22Rv1 (cell line): Measurements from ENCODE around the gene NFATC2.
"Not testable (repeated sequence)": the region's sequence is repeated elsewhere in the genome, so short reads cannot be mapped to it uniquely, and the experiment has no call there.

ENCODE experiments used
- H3K27ac ChIP-seq: fragments of 450-650 bp; 2 replicates; pipeline ENCODE4 v1.5.1; 2017
- ZFX ChIP-seq: fragments of 450-650 bp; IDR thresholded peaks from 2 replicates; pipeline ENCODE4 v1.6.1; 2017; ENCODE audit warnings: antibody characterized with exemption, borderline replicate concordance
- TF ChIP-seq, protein P1 (sequence below): fragments of 450-650 bp; IDR thresholded peaks from 2 replicates; pipeline ENCODE4 v1.5.1; 2017; ENCODE audit warnings: mild to moderate bottlenecking

Gene NFATC2

GRCh38 chr20:51575486-51575885, 33.0 kb upstream of the NFATC2 start:
- no peak overlapping the region for H3K27ac ChIP-seq
- TF ChIP-seq ZFX: no peak
- TF ChIP-seq, protein P1, sequence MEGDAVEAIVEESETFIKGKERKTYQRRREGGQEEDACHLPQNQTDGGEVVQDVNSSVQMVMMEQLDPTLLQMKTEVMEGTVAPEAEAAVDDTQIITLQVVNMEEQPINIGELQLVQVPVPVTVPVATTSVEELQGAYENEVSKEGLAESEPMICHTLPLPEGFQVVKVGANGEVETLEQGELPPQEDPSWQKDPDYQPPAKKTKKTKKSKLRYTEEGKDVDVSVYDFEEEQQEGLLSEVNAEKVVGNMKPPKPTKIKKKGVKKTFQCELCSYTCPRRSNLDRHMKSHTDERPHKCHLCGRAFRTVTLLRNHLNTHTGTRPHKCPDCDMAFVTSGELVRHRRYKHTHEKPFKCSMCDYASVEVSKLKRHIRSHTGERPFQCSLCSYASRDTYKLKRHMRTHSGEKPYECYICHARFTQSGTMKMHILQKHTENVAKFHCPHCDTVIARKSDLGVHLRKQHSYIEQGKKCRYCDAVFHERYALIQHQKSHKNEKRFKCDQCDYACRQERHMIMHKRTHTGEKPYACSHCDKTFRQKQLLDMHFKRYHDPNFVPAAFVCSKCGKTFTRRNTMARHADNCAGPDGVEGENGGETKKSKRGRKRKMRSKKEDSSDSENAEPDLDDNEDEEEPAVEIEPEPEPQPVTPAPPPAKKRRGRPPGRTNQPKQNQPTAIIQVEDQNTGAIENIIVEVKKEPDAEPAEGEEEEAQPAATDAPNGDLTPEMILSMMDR: no peak

DNA sequence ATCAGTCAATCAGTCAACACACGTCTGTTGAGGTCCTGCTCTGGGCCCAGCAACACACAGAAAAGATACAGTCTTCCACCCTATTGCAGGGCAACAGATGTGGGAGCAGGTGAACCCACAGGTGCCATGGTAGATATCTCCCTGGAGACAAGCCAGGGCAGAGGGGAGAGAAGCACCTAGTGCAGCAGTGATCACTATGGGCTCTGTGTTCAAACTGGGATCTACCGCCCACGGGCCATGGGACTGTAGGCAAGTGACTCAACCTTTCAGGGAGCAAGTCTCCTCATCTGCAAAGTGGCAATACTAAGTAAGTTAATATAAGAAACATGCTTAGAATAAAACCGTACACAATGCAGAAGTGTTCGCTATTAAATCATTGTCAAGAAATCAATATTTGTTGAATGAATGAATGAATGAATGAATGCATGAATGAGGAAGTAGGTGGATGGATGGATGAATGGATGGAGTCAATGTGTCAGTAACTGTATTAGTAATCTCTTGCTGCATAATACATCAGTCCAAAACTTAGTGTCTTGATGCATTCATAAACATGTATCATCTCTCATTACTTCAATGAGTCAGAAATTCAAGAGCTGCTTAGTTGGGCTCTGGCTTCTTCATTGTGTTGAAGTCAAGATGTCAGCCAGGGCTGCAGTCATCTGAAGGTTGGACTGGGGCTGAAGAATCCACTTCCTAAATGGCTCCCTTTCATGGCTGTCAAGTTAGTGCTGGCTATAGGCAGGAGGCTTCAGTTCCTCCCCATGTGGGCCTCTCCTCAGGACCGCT, 31.9 kb upstream of the NFATC2 start:
- no peak overlapping the region for H3K27ac ChIP-seq
- TF ChIP-seq ZFX: no peak
- TF ChIP-seq, protein P1: no peak

- H3K27ac ChIP-seq: no peak overlapping the region
- TF ChIP-seq ZFX: no peak
These were observed 31.2 kb upstream of the NFATC2 start for GRCh38 chr20:51573576-51574243.

DNA sequence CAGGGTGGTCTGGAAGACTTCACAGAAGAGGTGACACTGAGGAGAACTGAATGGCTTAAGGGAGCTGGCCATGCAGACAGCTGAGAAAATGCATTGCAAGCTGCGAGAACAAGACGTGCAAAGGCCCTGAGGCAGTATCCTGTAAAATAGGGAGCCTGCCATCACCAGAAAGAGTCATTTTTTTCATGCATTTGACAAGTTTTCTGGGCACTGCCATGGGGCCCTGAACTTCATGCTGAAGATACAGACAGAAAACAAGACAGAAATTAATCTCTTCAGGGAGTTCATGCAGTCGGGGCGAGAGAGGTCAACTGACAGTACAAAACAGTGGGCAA, 28.9 kb upstream of the NFATC2 start:
- TF ChIP-seq, protein P1: no peak
- no peak for TF ChIP-seq ZFX
- H3K27ac ChIP-seq: no peak overlapping the region

- H3K27ac ChIP-seq: no peak overlapping the region
- no peak for TF ChIP-seq ZFX
- TF ChIP-seq, protein P1: no peak
These were observed 28.4 kb upstream of the NFATC2 start for GRCh38 chr20:51570739-51571459.

- no peak overlapping the region for H3K27ac ChIP-seq
These were observed 27.6 kb upstream of the NFATC2 start for GRCh38 chr20:51569815-51570738.

DNA sequence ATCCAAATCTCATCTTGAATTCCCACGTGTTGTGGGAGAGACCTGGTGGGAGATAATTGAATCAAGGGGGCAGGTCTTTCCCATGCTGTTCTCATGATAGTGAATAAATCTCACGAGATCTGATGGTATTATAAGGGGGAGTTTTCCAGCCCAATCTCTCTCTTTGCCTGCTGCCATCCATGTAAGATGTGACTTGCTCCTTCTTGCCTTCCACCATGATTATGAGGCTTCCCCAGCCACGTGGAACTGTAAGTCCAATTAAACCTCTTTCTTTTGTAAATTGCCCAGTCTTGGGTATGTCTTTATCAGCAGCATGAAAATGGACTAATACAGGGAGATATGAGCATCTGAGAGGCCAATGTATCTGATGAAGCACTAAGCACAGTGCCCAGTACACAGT, 26.0 kb upstream of the NFATC2 start:
- not testable (repeated sequence) for H3K27ac ChIP-seq

More at GRCh38 chr20:51569815-51570738, 27.6 kb upstream of the NFATC2 start:
- TF ChIP-seq ZFX: no peak
- TF ChIP-seq, protein P1: no peak
